ENCODE data around the gene CARD8.
A peak's percentile ranks its signal among the peaks of the same experiment; 100 is the strongest.

Gene CARD8

DNA sequence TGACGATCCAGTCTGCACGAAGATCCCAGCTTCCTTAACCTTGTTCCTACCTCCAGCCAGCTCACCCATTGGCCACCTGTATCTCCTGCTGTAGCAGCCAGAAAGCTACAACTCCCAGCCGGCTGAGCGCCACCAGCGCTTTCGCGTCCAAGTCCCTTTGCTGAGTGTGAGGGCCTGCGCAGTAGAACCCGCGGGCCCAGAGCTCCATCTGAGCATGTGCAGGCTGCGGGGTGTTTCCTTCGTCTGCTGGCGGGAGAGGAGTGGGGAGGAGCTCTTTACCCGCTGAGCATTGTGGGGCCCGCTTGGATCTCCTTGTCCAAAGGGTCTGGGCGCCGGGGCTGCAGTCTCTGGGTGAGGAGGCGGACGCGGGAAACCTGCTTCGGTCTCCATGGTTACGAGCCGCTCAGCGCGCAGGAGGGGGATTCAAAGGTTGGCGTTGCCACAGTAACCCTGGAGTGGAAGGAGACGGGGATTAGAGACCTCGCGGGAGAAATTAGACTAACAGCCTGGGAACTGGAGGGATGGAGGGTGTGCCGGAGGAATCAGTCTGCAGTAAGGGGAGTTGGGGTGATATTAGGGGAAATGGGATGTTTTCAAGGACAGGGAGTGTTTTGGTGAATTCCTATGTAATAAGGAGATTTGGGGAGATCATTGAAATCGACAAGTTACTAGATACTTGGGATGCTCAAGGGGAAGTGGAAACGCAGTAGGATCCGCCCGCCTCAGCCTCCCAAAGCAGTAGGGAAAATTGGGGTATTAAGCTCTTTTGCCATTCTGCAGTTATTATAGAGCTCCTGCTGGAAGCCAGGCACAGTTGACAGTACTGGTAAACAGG lies 51.7 kb downstream of the CARD8 start:
- DNase-seq, result peak; percentile 97

DNA sequence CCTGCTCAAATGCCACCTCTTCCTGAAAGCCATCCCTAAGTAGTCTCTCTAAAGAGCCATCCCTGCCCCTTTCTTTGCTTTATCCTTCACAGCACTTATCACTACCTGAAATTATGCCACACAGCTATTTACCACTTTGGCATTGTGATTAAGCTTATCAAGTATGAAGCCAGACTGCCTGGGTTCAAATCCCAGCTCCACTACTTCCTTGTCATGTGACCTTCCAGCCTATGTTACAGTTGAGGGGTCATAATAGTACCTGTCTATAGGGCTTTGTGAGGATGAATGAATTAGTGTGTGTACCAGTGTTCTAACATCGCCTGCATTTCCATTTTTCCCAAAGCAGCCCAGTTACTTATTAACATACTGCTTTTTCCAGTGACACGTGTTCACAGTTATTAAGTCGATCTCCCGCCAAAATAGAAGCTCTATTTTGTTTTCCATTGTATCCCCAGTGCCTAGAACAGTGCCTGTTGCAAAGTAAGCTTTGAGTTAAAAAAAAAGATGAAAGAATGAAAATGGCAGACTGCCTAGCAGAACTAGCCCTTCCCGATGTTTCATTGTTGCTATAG lies 52.4 kb downstream of the CARD8 start:
- no peak for DNase-seq

DNA sequence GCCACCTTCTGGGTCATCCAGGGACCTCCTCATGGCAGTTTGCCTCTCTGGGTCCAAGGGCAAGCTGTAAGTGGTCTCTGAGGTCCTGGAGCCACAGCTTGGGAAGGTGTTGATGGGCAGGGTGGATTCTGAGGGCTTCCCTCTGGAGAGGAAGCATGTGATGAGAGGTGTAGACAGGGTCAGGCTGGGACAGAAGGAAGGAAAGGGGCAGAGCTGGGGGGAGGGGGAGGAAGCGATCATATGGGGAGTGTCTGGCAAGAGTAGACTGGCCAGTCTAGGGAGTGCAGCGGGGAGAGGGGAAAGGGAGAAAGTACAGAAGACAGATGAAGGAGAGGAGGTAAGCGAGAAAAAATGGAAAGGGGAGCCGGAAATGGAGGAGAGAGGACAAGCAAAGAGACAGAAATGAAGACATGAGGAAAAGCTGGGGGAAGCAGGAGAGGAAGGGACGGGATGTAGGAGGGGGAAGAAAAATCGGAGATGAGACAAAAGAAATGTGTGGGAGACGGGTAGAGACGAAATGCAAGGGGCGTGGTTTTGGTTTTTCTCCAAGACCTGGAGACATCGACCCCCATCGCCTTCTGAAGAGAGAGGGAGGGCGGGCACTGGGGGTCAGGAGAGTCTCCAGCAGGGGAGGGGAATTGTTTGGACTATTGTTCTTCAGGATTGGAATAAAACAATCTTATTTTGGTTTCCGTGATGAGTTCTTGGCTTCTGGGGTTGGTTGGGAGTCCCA lies 58.6 kb downstream of the CARD8 start:
- no peak for DNase-seq

DNA sequence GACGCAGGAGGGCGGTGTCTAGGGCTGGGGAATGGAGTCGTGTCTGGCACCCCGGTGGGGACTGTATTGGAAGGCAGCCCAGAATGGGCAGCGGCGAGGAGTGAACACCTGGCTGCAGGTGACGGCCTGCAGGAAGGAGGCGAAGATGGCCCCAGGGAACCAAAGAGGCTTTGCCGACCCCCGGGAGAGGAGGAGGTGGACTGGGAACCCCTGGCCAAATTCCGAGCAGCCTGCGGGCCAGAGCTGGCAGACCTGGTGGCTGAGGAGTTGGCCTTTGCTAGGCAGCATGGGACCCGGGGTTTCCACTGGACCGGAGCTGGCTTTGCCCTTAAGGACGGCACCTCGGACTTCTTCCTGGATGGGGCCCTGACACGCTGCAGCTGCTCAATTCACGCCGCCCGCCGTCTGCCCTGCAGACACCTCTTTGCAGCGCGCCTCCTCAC lies 59.4 kb downstream of the CARD8 start:
- no peak for DNase-seq

DNA sequence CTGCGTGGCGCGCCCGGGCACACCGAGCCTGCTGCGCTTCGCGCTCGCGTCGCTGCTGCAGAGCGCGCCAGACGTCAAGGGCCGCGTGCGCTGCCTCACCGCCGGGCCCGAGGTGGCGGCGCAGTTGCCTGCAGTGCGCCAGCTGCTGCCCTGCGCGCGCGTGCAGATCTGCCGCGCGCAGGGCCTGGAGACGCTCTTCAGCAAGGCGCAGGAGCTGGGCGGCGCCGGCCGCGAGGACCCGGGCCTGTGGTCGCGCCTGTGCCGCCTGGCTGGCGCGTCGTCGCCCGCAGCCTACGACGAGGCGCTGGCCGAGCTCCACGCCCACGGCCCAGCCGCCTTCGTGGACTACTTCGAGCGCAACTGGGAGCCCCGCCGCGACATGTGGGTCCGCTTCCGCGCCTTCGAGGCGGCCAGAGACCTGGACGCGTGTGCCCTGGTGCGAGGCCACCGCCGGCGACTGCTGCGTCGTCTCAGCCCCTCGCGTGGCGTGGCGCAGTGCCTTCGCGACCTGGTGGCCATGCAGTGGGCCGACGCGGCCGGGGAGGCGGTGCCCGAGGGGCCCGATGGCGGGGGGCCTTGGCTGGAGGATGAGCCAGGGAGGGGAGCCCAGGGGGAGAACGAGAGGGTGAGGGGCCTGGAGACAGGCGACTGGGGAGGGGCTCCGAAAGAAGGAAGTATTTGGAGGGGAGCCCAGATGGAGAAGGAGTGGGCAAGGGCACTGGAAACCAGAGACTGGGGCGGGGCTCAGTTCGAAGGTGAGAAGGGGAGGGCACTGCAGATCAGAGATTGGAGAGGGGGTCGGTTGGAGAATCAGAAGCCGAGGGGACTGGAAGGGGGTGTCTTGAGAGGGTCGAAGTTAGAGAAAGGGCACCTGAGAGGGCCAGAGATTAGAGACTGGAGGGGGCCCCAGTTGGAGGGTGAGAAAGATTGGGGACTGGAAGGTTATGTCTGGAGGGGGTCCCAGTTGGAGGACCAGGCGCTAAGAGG lies 60.6 kb downstream of the CARD8 start:
- DNase-seq, result no peak

DNA sequence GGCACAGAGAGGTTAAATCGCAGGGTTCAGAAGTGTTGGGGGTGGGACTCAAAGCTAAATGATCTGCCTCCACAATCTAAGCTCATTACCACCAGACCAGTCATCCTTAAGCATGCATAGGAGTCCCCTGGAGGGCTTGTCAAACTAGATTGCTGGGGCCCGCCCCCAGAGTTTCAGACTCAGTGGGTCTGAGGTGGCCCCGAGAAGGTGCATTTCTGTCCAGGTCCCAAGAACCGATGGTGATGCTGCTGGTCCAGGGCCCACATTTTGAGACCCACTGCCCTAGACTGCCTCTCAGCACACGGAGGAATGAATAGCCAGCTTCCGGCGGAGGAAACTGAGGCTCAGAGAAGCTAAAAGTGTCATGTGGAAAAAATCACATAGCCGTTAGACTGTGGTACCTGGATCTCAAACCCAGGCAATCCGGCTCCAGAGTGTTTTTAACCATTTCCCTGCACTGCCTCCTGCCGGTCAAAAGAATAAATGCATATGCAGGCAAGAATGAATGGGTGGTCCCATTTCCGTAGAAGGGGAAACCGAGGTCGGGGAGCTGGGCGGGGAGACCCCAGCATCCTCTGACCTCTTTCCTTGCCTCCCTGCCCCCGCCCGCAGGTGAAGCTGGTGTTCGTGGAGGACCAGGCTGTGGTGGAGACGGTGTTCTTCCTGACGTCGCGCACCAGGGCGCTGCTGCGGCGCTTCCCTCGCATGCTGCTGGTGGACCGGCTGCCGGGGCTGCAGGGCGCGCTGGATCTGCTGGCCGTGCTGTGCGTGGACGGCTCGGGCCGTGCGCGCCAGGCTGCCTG lies 61.5 kb downstream of the CARD8 start:
- DNase-seq, result no peak

DNA sequence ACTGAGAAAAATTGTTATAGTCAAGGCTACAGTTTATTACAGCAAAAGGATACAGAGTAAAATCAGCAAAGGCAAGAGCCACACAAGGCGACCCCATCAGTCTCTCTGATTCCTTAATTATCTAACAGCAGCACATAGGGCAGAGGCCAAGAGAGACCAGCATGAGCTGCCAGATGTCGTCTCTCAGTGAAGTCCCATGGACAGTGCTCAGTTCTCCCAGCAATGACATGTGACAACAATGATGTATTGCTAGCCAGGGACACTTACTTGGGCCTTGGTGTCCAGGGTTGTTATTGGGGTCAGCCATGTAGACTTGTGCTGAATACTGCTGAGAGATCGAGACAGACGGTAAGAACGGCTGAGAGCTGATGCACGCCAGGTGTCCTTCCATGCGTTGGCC lies 63.0 kb downstream of the CARD8 start:
- DNase-seq, result no peak

DNA sequence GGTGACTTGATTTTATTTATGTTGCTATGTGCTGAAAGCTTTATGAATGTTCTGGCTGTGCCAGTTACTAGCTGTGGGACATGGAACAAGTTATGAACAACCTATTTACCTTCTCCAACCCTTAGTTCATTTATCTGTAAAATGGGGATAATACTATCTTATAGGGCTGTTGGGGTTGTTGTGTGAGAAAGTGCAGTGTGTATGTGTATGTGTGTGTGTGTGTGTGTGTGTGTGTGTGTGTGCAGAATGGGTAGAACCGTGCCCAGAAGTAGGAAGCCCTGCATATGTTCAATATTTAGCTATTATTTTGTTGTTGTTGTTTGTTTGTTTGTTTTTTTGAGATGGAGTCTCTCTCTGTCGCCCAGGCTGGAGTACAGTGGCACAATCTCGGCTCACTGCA lies 64.8 kb downstream of the CARD8 start:
- no peak for DNase-seq

DNA sequence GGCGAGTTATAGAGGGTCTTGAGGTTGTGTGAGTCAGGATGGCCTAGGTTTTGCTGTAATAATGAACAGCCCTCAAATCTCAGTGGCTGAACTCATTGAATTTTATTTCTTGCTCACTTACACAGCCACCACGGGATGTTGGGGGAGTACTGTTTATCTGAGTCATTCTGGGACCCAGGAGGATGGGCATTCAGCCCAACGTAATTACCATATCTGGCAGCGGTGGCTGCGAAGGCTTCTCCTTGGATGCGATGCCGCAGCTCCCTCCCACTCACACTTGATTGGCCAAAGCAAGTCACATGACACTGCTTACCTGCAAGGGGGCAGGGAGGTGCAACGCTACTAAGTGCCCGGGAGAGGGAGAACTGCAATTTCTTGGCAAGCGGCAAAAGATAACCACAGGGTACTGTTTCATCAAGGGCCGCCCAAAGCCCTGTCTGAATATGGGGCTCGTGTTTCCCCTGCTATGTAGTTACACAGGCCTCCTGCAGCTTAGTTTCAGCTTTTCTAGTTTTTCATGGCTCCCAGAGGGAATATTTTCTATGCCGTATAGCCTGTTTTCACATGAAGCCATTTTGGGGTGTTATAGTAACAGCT lies 65.3 kb downstream of the CARD8 start:
- no peak for DNase-seq

DNA sequence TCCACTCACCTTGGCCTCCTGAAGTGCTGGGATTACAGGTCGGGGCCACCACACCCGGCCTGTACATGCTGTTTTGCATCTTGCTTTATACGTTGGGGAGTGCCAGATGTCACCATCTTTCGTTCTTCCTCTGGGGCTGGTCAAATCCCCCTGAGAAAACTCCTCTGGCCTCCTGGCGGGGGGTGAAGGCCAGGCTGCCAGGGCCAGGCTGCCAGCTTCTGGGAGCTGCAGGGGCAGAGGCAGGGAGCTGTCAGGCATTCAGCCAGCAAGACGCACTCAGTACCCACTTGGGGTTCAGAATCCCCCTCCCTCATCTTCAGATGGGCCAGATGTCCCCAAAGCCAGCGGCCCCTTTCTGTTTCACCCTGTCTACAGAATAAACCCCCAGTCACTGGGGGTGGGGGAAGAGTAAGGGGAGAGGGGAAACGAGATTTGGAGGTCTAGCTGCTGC lies 69.1 kb downstream of the CARD8 start:
- no peak for DNase-seq

DNA sequence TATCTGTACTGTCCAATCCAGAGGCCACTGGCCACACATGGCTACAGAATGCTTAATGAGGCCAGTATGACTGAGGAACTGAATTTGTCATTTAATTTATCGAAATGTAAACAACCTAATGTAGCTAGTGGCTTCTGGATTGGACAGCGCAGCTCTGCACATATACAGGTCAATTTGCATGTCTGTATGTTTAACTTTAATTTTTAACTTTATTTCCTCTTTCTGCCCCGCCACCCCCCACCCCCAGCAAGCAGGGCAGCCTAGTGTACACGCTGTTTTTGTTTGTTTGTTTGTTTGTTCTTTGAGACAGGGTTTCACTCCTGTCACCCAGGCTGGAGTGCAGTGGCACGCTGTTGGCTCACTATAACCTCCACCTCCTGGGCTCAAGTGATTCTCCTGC lies 69.7 kb downstream of the CARD8 start:
- no peak for DNase-seq

DNA sequence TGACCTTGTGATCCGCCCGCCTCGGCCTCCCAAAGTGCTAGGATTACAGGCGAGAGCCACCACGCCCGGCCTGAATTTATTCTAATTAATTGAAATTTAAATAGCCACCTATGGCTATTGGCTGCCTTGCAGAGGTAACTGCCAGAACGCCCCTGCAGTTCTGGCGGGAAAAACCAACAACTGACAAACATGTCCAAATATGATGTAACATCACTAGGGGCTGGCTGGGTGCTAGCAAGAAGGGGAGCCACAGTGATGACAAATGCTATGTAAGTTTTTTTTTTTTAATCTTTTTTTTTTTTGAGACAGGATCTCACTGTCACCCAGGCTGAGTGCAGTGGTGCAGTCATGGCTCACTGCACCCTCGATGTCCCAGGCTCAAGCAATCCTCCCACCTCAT lies 72.4 kb downstream of the CARD8 start:
- no peak for DNase-seq

DNA sequence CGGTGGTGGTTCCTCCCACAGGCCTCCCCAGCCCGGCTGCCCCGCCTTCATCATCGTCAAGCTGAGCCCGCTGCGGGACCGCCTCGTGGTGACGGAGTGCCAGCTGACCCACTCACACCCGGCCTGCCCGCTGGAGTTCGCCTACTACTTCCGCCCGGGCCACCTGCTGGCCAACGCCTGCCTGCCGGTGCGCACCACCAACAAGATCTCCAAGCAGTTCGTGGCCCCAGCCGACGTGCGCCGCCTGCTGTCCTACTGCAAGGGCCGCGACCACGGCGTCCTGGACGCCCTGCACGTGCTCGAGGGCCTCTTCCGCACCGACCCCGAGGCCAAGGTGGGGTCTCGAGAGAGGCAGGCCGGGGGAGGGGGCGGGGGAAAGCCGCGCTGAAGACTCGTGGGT lies 73.3 kb downstream of the CARD8 start:
- DNase-seq, result no peak

DNA sequence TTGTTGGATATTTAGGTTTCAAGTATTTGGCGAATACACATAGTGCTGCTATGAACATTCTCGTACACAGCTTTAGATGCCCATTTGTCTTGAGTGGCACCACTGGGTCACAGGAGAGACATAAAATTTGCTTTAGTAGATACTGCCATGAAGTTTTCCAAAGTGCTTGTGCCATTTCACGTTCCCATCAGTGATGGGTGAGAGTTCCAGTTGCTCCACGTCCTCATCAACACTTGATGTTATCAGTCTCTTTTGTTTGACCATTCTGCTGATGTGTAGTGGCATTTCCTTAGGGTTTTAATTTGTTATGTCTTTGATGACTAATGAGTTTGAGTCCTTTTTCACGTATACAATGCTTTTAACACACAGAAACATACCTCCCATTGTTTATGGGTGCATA lies 74.2 kb downstream of the CARD8 start:
- DNase-seq, result no peak

DNA sequence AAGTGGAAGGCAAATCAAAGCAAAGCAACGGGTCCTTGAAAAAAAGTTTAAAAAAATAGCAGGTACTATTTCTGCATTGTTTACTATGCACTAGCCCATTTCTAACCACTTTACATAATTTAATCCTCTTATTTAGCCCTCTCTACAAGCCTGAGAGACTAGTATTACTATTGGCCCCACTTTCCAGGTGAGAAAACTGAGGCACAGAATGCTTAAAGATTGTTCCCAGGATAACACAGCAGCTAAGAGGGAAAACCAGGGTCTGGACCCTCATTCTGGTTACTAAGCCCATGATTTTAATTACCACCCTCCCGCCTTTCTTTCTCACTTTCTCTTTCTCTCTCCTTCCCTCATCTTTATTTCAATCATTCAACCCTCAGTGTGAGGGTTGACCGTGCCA lies 79.5 kb downstream of the CARD8 start:
- DNase-seq, result no peak

DNA sequence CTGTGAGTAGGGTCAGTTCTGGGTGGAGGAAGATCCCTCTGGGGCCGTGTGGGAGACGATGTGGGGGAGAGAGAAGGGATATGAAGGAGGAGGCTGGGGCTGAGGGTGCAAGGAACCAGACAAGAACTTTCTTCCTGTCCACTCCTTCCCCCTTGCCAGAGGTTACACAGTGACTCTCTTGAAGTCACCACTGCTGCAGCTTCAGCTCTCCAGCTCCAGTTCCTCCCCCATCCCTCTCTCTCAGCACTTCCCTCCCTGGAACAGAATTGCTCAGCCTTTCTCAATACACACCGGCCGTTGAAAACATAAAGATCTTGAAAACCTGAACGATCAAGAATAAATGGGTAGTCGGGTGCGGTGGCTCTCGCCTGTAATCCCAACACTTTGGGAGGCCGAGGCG lies 80.1 kb downstream of the CARD8 start:
- DNase-seq, result no peak

DNA sequence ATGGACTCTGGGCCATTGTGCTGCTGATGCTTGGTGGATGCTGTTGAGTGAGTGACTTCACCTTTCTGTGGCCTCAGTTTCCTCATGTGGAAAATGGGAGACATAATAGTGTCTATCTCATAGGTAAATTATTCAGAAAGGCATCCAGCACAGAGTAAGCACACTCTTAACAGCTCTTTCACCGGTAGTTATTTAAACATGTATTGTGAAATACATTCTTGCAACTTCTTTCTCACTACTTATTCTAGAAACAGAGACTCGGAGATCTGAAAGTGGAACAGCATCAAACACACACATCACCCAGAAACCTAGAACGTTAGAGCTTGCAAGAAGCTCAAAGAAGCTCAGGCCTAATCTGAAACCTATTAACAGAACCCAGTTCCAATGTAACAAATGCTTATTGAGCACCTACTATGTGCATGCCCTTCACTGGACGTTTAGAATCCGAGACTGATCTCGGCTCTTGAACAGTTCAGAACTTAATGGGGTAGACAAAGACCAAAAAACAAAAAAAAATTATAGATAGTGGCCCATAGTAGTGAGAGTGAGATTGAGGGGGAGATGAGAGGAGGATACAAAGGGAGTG lies 81.2 kb downstream of the CARD8 start:
- DNase-seq, result no peak

DNA sequence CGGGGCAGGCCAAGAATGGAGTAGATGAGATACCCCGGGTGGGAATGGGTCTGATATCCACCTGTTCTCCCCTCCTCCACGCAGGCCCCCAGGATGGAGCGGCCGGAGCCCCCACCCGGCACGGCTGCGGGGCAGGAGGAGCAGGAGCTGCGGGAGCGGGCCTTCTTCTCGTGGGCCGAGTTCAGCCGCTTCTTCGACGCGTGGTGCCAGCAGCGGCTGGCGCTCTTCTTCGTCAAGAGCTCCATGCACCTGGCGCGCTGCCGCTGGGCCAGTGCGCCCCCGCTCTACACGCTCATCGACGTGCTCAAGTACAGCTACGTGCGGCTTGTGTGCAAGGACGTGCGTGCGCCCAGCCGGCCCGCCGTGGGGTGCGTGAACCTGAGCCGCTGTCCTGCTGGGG lies 84.0 kb downstream of the CARD8 start:
- DNase-seq, result peak; percentile 6

DNA sequence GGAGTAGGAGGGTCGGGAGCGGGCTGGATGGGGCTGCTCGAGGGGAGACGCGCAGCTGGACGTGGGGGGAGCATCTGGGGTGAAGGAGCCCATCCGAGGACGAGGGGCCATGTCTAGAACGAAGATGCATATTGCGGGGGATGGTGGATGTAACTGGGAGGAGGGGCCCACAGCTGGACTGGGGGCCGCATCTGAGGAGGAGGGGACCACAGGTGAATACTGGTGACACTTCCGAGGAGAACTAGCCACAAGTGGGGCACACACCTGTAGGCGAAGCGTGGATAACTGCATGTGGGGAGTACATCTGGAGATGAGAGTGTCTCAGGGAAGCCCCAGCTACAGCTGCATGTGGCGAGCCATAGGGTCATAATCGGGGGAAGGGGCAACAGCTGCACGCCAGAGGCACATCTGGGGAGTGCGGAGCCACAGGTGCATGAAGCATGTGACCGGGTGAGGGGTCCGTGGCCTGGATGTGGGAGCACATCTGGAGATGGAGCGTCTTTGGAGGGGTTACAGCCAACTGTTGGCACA lies 84.8 kb downstream of the CARD8 start:
- DNase-seq, result no peak

DNA sequence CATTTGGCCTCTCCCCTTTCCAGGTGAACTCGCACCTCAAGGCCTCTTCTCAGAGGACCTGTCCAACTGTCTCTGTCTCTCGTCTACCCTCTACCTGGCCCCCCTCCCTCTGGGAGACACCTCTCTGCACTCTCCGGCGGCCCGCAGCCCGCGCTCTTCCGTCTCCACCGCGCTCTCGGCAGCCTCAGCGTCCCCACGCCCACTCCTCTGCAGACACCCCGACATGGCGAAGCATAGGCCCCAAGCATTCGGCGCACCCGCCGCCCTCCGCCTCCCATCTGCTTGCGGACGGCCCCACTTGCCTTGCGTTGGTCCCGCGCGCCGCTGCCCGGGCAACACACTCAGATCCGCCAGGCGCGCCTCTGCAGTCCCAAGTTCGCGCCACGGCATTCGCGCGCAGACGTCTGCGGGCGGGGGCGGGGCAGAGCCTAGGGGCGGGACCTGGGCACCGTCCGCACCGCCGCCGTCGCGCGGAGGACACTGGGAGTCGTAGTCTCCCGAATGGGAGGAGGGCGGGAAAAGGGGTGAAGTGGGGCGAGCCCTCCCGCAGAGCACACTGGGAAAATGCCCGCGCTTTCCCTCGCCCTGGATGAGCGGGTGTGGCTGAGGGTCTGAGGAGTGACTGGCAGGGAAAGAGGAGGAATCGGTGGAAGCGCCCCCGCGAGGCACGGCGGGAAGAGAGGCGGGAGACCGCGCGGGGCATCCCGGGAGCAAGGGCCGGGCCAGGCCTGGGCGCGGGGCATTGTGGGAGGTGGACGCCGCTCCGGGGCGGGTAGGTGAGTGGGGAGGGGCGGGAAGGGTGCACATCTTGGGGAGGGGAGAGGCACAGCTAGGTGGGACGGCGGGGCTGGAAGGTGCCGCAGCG lies 85.5 kb downstream of the CARD8 start, which contains the start of the genes LIG1 and ZSWIM9:
Gene LIG1, minus strand, starts transcription at position 406 of the 865 bp plus-strand sequence. CDS start 4,778 bp downstream, outside the sequence.
Gene ZSWIM9, plus strand, starts transcription at position 742 of the 865 bp plus-strand sequence. CDS start 1,123 bp downstream, outside the sequence.
- DNase-seq, result peak; percentile 91

All from NCI-H1092 (cell line).